NCI-H187 treated with DMSO at 0.1 percent for 48 hours (cell line): ENCODE measurements around the gene DYRK2.
A peak's percentile ranks its signal among the peaks of the same experiment; 100 is the strongest.

ENCODE experiments used
- DNase-seq: peaks from one replicate; lab custom pipeline; 2025; lab: John Stamatoyannopoulos, UW

Gene DYRK2

GRCh38 chr12:67646775-67647174 lies 1.8 kb upstream of the DYRK2 start:
- DNase-seq, result no peak

- DNase-seq, result no peak
Observed at GRCh38 chr12:67647181-67647798, 1.3 kb upstream of the DYRK2 start.

DNA sequence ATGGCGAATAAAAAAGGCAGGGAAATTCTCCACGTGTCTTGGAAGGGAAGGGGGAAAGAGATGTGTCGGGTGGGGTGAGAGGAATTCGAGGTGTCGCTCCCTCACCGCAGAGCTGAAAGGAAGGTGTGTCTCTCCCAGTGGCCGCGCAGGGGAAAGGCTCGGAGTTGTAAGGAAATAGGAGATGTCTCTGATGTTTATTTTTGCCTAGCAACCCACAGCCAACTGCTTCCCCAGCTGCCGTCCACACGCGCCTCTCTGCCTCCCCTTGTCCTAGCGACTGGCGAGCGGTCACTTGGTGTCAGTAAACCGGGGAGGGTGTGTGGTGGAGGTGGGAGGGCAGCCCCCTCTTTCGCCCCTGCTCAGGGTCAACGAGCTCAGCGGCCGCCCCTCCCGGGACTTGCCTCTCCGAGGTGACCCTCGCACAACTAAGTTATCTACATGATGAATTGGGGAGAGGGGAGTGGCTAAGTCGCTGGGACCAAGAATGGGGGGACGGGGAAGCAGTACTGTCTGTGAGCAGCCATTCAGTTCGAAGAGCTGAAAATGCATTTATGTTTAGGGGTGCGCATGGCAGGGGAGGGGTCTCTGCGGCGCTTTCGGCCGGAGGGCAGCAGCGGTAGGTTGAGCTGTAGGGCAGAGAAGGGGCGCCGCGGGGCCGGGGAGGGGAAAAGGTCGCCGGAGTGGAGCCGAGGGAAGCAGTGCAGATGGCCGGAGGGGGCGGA lies 585 bp upstream of the DYRK2 start:
- DNase-seq, result peak; percentile 67

DNA sequence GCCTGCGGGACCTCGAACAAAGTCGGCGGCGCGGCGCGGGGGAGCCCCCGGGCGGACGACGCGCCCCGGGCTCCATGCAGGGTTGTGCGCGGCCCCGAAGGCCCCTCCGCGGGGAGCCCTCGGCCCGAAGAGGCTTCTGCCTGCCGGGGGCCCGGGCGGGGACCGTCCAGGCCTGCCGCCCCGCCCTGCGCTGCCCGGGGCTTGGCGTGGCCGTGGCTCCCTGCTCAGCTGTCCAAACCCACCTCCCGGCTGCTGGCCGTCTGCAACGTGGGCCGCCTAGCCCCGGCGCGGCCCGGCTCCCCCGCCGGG lies 670 bp downstream of the DYRK2 start:
- no peak for DNase-seq

DNA sequence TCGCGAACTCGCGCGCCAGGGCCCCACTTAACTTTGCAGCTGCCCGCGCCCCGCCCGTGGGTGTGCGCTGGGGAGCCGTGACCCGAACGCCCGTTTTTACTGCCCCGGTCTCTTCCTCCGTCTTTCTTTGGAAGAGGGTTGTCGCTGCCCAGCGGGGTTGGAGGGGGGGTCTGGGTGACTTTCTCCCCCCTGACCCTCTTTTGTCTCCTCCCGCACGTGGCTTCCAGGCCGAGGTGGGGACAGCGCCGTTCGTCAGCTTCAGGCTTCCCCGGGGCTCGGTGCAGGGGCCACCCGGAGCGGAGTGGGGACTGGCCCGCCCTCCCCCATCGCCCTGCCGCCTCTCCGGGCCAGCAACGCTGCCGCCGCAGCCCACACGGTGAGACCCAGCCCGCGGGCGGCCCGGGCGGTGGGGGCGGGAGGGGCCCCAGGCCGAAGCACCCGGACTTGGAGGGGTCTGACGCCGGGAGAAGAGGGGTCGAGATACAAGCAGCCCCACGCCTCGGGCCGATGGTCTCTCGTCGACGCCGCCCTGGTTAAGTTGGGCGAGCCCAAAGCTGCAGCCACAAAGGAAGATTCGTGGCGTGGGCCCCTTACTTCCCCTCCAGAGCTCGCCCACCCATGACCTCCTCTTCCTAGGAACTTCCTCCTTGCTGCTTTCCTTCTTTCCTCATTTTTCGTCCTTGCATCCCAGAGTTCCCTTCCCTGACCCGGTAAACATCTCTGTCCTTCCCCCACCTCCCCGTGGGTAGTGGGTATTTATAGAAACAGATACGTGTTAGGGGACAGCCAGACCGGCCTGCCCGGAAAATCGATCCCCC lies 1.2 kb downstream of the DYRK2 start:
- DNase-seq, result no peak

DNA sequence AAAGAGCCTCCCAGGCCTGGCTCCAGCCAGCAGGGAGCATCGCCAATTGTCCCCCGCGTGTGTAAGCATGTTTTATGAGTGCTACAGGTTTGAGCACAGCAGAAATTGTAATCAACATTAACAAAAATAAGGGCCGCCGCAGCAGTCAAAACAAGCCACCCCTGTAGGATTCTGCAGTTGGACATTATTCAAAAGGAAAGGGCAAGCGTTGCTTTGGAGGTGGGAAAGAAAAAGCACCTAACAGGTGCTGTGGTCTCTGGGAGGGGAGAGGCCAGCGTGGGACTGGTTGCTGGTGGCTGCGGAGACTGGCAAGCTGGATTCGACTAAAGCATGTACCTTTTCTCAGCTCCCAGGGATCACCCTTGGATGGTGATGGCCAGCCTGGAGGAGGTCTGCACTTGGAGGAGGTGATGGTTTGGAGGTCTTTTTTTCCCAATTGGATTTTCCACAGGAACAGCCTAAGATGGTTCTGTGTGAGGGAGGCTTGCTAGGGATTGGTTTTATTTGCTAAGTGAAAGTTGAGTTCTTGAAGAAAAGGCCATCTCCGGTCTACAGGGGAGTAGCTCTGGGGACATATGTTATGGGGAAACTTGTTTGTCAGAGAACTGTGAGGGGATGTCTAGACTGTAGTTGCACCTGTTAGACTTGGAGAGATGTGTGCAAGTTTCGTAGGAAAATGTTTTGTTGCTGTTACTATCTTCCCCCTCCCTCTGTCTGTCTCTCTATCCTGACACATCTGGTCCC lies 2.0 kb downstream of the DYRK2 start:
- no peak for DNase-seq

DNA sequence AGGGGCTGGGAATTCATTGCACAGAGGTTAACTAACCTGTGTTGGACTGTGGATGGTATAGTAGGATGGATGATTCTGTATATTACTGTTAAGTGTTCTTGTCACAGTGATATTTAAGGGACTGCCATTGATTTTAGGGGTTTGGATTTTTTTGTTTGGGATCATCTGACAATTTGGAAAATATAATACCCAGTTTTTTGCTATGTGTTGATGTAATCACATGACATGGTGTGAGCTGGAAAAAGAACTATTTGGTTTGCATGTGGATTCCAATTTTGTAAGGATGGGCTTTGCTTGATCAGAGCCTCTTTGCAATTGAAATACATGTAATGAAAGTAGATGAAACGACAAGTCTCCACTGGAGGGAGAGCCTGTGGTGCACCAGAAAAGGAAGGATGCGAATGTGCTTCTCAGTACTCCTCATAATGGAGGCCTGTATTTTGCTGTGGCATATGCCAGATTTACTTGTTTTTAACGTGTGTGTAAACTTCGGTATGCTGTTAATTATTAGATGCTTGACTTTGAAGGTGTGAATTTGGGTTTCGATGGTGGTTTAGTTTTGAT lies 2.7 kb downstream of the DYRK2 start:
- no peak for DNase-seq

DNA sequence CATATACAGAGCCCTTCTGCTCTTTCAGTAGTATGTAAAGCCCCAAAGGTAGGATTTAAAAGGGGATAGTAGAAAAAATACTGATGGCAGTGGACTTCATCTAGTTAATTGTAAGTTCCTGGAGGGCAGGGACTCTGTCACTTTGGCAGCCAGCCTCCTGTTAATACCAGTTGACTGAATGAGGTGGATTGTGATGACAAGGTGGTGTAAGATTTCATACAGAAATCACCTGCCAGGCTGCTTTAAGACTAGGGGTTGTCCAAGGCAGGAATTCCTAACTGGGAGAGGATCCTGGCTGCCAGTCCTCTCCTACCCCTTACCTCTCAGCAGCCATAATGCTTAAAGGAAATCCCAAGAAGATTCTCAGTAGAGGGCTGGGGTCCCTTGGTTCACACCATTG lies 7.3 kb downstream of the DYRK2 start:
- DNase-seq, result no peak

- no peak for DNase-seq
Observed at GRCh38 chr12:67656251-67656650, 7.7 kb downstream of the DYRK2 start.

GRCh38 chr12:67658486-67658885 lies 9.9 kb downstream of the DYRK2 start:
- DNase-seq, result no peak

DNA sequence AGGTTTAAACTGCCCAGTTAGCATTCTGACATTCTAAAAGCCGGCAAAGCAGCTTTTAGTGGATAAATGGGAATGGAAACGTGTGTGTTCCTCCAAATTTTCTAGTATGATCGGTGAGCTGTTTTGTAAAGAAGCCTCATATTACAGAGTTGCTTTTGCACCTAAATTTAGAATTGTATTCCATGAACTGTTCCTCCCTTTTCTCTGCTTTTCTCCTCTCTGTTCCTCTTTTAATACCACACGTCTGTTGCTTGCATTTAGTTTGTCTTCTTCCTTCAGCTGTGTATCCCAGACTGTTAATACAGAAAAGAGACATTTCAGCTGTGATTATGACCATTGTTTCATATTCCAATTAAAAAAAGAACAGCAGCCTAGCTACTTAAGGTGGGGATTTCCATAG lies 10.7 kb downstream of the DYRK2 start:
- no peak for DNase-seq

- DNase-seq, result no peak
Observed at GRCh38 chr12:67661311-67662021, 12.9 kb downstream of the DYRK2 start.

DNA sequence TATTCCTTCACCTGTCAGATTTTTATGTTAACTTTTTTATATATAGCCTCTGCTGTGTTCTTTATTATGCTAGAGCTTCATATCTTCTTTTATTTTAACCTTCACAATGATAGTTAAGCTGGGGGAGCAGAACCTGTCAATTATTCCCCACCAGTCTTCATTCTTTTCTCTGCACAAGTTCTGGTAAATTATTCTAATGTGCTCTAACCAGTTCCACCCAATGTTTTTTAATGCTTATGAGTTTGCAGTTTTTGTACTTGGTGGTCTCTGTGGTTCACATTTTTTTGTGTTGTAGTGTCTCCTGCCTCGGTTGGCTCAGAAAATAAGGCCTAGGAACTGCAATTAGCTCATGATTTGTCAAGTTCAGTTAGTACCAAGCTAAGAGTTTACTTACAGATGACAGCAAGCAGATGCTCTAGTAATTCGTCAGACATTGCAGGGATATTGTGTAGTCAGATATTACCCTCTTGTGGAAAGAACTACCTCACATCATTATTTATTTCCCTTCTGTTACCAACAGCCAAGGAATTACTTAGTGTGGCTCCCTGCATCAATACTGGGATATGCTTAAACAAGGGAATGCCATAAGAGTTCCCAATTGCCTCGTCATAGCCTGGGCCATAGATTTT lies 14.5 kb downstream of the DYRK2 start:
- DNase-seq, result no peak

DNA sequence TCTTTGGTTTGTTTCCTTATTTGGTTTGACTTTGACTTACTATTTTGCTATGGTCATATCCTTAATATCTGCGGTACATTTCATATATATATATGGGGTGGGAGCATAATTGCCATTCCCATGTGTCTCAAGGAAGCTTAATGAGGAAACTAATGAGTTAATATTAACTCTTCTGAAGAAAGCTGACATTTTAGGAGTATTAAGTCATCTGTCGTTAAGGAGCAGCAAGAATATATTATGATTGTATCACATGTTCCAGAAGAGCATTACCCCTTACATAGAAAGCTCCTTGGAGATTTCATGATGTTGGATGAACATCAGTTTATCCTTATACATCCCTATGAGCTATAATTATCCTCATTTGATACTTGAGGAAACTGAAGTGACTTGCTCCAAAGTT lies 15.6 kb downstream of the DYRK2 start:
- DNase-seq, result no peak

DNA sequence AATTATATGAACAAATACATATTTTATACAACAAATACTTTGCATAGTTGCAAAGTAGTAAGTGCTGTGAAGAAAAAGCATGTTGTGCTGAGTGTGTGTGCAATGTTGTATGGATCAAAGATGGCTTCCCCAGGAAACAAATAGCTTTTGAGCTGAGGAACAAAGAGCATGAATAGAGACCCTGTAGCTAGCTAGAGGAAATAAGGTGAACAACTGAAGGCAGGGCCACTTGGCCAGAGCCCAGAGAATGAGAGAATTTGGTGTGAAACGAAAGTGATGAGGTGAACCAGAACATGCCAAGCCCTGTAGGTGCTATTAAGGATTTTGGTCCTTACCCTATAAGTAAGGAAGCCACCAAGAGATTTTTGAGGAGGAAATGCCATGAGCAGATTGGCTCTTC lies 17.1 kb downstream of the DYRK2 start:
- DNase-seq, result no peak

GRCh38 chr12:67666605-67667004 lies 18.1 kb downstream of the DYRK2 start:
- no peak for DNase-seq

DNA sequence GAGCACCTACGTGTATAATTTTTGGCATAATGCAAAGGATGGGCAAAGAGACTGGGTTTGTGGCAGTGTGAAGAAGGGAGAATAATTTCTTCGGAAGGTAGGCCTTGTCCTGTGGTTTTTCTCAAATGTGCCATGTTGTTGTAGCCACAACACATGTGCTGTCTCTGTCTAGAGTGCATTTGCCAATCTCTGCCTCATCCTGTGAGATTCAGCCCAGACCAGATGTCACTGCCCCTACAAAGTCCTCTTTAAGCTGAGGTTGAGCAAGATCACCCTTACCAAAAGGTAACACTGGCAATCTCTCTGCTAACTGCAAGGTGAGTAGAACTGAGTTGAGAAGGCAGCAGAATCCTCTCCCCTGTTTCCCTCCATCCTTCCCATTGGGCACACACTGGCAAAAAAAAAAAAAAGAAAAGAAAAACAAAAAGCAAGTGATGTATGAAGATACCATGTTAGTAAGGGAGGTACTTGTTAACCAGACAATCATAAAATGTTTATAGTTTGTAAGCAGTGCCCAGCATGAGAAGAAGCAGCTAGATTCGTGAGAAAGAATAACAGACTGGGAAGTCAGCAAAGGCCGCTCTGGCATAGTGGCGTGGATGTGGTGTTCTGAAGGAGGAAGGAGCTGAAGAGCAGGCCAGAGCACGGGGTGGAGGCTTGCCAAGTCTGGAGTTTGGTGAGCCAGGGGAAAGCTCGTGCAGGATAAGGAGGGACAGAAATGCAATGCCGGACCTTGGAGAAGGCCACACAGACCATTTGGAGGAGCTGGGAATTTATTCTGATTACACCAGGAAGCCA lies 18.9 kb downstream of the DYRK2 start:
- DNase-seq, result no peak

DNA sequence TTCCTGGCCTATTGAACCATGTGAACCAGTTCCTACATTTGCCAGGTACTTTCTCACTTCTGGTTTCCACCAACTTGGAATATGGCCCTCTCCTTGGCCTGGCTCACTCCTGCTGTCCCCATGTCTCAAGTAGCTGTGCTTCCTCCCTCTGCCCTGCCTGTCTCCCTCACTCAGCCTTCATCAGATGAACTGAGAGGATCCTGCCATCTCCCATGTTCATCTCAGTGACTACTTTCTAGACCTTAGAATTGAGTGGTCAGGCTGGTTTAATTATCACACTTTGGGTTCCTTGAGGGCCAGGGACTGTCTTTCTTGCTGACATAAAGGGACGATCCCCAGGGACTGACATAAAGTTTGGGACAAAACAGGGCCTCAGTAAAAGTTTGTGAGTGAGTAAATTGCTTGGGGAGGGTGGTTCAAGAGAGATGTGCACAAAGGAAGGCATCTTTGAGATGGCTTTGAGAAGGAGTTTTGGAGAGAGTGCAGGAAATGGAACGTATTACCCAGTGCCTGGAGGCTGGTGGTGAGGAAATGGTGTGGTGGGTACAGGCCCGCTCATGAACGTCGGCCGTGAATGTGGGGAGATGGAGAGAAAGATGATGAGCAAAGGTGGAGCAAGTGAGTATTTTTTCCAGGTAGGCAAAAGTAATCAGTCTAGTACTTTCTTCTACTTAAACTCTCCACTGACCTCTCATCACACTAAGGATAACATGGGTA lies 20.8 kb downstream of the DYRK2 start:
- DNase-seq, result no peak

- DNase-seq, result no peak
Observed at GRCh38 chr12:67669934-67670631, 21.5 kb downstream of the DYRK2 start.
